Stimulated activated CD8-positive, alpha-beta memory T cell treated with anti-CD3 and anti-CD28 coated beads, Interleukin-7, amount 100 ng/mL, for 48 hours (primary cell): Measurements from ENCODE around the gene SATL1.
"Not testable (repeated sequence)": the region's sequence is repeated elsewhere in the genome, so short reads cannot be mapped to it uniquely, and the experiment has no call there.

Experiments
- DNase-seq, 2 donors: peaks; one replicate each; pipeline ENCODE4 v3.0.0-alpha.2; 2020; ENCODE audit warnings: low read depth in 1 of 2; ENCODE audit errors: extremely low read depth in 1 of 2

SATL1 gene

DNA sequence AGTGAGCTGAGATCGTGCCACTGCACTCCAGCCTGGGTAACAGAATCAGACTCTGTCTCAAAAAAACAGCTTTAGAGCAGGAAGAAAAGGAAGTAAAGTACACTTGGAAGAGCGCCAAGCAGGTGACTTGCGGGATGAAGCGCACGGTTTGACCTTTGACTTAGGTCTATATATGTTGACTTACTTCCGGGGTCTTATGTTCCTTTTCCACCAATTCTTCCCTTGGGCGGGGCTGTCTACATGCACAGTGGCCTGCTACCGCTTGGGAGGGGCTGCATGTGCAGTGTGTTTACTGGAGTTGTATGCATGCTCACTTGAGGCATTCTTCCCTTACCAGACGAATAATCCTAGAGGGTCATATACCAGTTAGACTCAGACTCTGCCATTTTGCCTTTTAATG, 131.3 kb downstream of the SATL1 start:
- no peak for DNase-seq

DNA sequence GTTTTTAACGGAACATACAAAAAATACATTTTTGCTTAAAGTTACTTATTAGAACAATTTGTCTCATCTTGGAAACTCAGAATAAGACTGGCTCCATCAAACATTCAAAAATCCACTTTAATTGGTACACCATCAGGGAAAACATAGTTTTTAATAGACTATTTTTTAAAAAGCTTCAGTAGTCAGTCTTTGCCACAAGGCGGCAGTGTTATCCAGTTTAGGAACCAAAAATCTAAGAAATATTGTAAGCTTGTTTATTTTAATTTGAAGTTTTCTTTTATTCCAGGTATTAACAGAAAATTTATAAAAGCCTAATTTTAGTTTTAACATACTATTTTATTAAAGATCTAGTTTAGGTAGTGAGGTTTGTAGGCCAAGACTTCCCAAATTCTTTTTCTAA, 132.2 kb downstream of the SATL1 start:
- no peak for DNase-seq

DNA sequence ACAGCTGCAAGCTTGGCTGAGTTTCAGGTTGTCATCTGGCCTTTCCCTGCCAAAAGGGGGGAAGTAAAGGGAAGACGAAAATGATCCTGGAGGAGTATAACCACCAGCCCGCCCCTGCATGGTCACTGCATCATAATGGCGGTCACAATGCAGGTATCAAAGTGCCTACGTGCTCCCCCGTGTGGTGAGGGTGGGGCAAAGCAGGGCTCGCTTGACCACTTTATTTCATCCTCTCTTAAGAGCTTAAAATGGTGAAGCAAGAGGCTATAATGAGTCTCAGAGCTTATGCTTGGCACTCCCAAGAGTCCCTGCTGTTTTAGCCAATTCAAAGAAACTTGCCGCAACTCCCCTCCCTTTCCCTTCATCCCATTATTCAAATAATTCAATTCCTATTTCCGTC, 134.3 kb downstream of the SATL1 start:
- DNase-seq, result no peak

DNA sequence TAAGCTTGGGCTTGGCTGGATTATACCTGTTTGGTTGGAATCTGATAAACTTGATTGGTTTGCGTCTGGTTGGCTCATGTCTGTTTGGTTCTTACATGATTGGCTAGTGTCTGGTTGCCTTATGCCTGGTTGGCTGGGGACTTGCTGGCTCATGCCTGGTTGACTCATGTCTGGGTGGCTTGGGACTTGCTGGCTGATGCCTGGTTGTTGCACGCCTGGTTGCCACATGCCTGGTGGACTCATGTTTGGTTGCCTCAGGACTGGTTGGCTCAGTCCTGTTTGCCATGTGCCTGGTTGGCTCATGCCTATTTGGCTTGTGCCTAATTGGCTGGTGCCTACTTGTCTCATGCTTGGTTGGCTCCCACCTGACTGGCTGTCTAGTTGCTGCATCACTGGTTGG, 135.4 kb downstream of the SATL1 start:
- no peak for DNase-seq

DNA sequence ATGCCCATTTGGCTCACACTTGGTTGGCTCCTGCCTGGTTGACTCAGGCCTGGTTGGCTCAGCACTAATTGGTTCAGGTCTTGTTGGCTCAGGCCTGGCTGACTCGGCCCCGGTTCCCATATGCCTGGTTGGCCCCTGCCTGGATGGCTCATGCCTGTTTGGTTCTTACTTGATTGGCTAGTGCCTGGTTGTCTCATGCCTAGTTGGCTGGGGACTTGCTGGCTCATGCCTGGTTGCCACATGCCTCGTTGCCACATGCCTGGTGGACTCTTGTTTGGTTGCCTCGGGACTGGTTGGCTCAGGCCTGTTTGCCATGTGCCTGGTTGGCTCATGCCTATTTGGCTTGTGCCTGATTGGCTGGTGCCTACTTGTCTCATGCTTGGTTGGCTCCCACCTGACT, 136.2 kb downstream of the SATL1 start:
- no peak for DNase-seq

DNA sequence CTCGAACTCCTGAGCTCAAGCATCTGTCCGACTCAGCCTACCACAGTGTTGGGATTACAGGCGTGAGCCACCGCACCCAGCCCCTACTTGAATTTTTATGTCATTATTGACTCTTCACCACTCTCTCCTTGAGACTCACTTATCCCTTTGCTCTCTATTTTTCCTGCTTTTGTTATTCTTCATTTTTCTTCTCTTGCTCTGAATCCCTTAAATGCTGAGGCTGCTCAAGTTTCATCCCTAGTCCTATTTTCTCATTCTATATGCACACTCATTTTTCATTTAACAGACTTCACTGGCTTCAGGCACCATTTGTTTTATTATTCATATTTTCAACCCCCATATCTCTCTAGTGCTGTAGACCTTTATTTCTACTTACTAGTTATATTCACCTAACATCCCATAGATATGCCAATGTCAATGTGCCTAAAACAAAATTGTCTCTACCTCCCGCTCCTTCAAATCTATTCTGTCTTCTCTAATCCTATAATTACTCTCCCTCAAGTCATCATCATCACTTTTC, 154.2 kb downstream of the SATL1 start:
- no peak for DNase-seq

DNA sequence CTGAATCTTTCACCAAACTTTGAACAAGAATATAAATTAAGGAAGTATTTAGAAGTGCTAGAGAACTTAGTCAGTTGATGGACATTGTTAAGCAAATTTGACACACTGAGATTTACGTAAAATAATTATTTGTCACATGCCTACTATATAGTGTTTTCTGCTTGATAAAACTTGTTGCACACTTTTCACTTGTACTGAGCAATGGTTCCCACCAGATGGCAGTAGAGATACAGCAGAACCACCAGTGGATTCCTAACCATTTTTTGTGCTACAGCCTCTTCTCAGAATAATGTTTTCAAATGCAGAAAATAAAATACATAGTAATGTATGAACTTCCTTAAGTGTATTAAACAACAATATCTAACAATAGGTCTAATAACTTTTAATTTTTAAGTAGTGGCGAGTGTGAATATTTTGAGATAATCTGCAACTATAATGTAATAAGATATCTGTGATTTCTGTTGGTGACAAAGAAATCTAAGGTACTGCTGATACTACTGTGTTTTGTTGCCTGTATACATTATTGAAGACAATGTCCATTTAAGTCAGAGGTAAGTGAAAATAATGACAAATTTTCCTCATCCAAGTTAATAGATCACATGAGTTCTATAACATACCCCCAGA, 158.7 kb downstream of the SATL1 start:
- no peak for DNase-seq

DNA sequence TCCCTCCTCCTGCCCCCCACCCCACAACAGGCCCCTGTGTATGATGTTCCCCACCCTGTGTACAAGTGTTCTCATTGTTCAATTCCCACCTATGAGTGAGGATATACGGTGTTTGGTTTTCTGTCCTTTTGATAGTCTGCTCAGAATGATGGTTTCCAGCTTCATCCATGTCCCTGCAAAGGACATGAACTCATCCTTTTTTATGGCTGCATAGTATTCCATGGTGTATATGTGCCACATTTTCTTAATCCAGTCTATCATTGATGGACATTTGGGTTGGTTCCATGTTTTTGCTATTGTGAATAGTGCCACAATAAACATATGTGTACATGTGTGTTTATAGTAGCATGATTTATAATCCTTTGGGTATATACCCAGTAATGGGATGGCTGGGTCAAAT, 166.3 kb downstream of the SATL1 start:
- not testable (repeated sequence) for DNase-seq

DNA sequence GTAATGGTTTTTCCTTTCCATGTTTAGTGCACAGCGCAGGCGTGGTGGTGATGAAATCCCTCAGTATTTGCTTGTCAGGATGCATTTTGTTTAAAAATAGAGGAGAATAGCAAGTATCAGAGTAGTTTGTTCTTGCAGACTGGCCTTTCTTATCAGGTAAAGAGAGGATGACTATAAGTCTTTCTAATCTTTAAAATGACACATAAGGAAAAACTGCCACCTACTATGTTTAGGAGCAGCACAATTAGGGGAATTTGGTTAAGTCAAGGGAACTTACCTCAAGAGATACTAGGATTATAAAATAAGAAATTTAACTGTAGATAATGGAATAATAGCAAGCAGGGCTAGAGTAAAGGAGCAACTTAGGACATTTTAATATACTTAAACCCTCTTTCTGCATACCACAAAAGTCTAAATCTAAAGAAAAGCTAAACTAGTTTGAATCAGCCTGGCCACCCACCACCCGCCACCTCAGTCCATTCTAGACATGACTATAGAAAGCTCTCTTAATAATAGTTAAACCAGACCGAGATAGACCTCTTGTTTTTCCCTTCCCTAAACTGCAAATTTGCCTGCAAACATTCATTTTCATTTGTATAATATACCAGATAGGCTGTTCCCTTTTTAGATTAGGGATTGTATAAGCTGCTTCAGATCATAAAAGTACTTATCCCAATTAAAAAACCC, 177.9 kb downstream of the SATL1 start:
- no peak for DNase-seq

DNA sequence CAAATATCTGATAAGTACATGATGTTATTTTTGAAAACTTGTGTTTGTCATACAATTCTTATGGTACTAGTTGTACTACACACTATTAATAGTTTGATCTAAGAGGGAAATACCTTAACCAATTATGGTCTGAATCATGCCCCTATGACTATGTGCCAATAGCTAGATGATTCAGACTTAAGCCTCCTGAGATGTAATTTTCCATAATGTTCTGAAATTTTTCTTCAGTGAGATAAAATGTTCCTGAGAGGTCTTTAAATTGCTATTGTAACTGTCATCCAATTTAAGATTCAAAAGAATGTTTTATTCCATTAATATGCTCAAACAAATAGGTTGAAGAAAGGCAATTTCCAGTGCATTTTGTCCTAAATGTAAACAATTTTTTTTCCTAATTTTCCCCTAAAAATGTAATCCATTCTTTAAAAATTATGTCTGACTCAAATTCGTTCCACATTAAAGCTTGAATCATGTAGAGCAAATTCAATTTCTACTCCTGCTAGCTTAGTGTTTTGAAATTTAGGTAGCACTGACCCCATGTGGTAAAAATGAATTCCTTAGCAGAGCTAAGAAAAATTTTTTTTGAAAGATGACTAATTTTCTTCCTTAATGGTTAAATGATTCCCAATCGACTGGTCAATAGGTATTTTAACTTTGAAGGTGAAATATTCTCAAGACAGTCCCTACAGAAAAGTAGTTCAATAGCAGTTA, 190.8 kb downstream of the SATL1 start:
- no peak for DNase-seq

DNA sequence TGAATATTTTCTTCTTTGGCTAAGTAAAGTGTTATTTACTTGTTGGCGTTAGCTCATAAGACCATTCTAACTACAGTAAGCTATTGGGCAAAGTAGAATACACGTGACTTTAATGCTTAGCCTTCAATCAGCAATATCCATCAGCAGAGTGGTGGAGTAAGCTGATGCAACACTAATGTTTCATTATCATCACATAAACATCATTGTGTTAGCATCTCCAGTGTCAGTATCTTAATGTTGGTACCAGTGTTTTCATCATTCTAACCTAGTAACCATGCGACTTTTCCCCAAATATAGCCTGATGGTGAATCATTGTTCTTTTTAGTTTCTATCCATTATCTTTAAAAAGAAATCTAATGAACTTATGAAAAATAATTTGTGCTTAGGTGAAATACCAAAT, 191.4 kb downstream of the SATL1 start:
- DNase-seq, result no peak

DNA sequence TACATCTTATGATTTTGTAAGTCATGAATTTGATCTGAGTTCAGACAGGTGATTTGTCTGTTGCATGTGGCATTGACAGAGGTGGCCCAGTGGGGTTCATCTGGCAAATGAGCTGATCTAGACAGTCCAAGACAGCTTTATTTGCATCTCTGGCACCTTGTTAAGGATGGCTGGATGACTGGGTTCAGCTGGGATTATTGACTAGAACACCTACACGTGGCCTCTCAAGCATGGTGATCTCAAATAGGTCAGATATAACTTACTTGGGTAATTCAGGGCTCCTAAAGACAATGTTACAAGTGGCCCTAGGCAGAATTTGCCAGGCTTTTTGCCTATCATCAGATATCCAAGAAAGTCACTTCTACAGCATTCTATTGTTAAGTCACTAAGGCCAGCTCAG, 192.0 kb downstream of the SATL1 start:
- no peak for DNase-seq
